Fibroblast of lung (primary cell): ENCODE results near the gene FAM167B.

Experiments used
- CTCF ChIP-seq, 2 donors: IDR thresholded peaks in 1 of 2; conservative IDR thresholded peaks in 1 of 2; 1 replicate in 1 of 2; 2 replicates in 1 of 2; pipeline ENCODE4 v1.5.1; 2011 to 2012; ENCODE audit warnings: low read length in 2 of 2, control low read depth in 1 of 2, inconsistent platforms in 1 of 2, low read depth in 1 of 2, mild to moderate bottlenecking in 1 of 2
- EZH2 ChIP-seq: IDR thresholded peaks from 2 replicates; pipeline ENCODE4 v1.5.1; 2012; ENCODE audit warnings: low read length, control low read depth, mild to moderate bottlenecking; ENCODE audit errors: missing control alignments

- TF ChIP-seq CTCF (conservative IDR thresholded peaks at IDR 0.05 in 1 of 2, IDR thresholded peaks at IDR 0.05 in 1 of 2; ENCODE audit: low read depth in 1 of 2, low read length in 2 of 2): no peak
- no peak for TF ChIP-seq EZH2
These were observed 41.3 kb upstream of the FAM167B start, which contains the start of gene IQCC for GRCh38 chr1:32205401-32206370.
